Endodermal cell (in vitro differentiated cells): ENCODE data around the gene F5. TPM values are rescaled to one million over a fixed set of nuclear protein-coding genes. Genes with fewer than 3 reads are reported as not detected.
"Not testable (repeated sequence)": the region's sequence is repeated elsewhere in the genome, so short reads cannot be mapped to it uniquely, and the experiment has no call there.

Source experiments
- DNase-seq: peaks from one replicate; pipeline ENCODE4 v3.0.0-alpha.2; 2017
- H3K27ac ChIP-seq: 2 replicates; pipeline ENCODE4 v1.5.1; 2013; ENCODE audit warnings: mild to moderate bottlenecking, low read depth, low read length, moderate library complexity
- H3K27me3 ChIP-seq: 2 replicates; pipeline ENCODE4 v1.6.1; 2013; ENCODE audit warnings: mild to moderate bottlenecking, low read length, moderate library complexity; ENCODE audit not compliant: insufficient read depth, control insufficient read depth, poor library complexity, severe bottlenecking
- H3K36me3 ChIP-seq: 2 replicates; pipeline ENCODE4 v1.7.0; 2013; ENCODE audit warnings: mild to moderate bottlenecking, low read length, moderate library complexity; ENCODE audit not compliant: control insufficient read depth, insufficient read depth
- H3K4me1 ChIP-seq: one replicate; pipeline ENCODE4 v1.7.0; 2013; ENCODE audit warnings: low read length; ENCODE audit not compliant: control insufficient read depth, insufficient read depth
- H3K4me3 ChIP-seq: 2 replicates; pipeline ENCODE4 v1.5.1; 2013; ENCODE audit warnings: mild to moderate bottlenecking, low read length, moderate library complexity
- H3K9ac ChIP-seq: 2 replicates; pipeline ENCODE4 v1.6.1; 2013; ENCODE audit warnings: mild to moderate bottlenecking, low read length, moderate library complexity; ENCODE audit not compliant: poor library complexity, severe bottlenecking; ENCODE audit errors: extremely low read depth
- H3K9me3 ChIP-seq: 2 replicates; pipeline ENCODE4 v1.6.1; 2013; ENCODE audit warnings: mild to moderate bottlenecking, low read length, moderate library complexity; ENCODE audit not compliant: control insufficient read depth
- H3K27ac Mint-ChIP-seq: 2 replicates; pipeline ENCODE4 v1.8.0; 2020; ENCODE audit warnings: mixed read lengths
- H3K27me3 Mint-ChIP-seq: 2 replicates; pipeline ENCODE4 v1.8.0; 2021; ENCODE audit warnings: mild to moderate bottlenecking, mixed read lengths; ENCODE audit not compliant: insufficient read depth
- H3K36me3 Mint-ChIP-seq: 2 replicates; pipeline ENCODE4 v1.8.0; 2020; ENCODE audit warnings: low read depth, mixed read lengths
- H3K4me1 Mint-ChIP-seq: 2 replicates; pipeline ENCODE4 v1.8.0; 2020; ENCODE audit warnings: mixed read lengths
- H3K4me3 Mint-ChIP-seq: 2 replicates; pipeline ENCODE4 v1.8.0; 2020; ENCODE audit warnings: mild to moderate bottlenecking, moderate library complexity, mixed read lengths
- H3K9me3 Mint-ChIP-seq: 2 replicates; pipeline ENCODE4 v1.8.0; 2020; ENCODE audit warnings: mild to moderate bottlenecking, mixed read lengths
- WGBS, 2 experiments: methylation state at CpG; one replicate each; pipeline versions ENCODE4 v1.1.5 to v1.1.7; 2013; ENCODE audit warnings: missing lambda C conversion rate in 2 of 2, mixed read lengths in 1 of 2; ENCODE audit not compliant: insufficient coverage in 1 of 2, insufficient read length in 1 of 2; 5-methylcytosine and 5-hydroxymethylcytosine counted together
- total RNA-seq, 2 donors: library from RNA; stranded (reverse); fragmentation: NEBNext Ultra II Directional in 1 of 2; extraction: Animal tissue kit (Norgen Biotek cat#: 25700) in 1 of 2; gene quantifications; 2 replicates in 1 of 2; 3 replicates in 1 of 2; pipeline ENCODE4 v1.2.1, GENCODE V29; 2021
- TF ChIP-seq, protein P1 (sequence below): fragments of 200-600 bp; sonication (generic); conservative IDR thresholded peaks from 2 replicates; pipeline ENCODE4 v1.5.0; 2021; ENCODE audit warnings: antibody characterized with exemption, mild to moderate bottlenecking

Gene F5
- total RNA-seq, 2 donors from 2014 or later: 0.04 to 0.09 TPM

DNA sequence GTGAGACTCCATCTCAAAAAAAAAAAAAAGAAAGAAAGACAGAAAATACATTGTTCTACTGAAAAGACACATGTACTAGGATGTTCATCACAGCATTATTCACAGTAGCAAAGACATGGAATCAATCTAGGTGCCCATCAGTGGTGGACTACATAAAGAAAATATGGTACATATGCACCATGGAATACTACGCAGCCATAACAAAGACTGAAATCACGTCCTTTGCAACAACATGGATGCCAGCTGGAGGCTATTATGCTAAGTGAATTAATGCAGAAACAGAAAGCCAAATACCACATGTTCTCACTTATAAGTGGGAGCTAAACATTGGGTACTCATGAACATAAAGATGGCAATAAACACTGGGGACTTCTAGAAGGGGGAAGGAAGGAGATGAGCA lies 51.6 kb downstream of the F5 start:
- Histone ChIP-seq H3K9me3 (no peaks in the 10 kb centered on the region), H3K4me3 (no peak overlapping the region), H3K4me1 (peaks cover 1% of the 10 kb centered on the region), H3K27me3 (no peaks in the 10 kb centered on the region), H3K36me3 (no peaks in the 10 kb centered on the region), H3K27ac (no peak overlapping the region), H3K9ac (no peak overlapping the region)
- Mint-ChIP-seq H3K27ac (no peak overlapping the region), H3K36me3 (peaks cover 2% of the 10 kb centered on the region), H3K4me1 (peaks cover 5% of the 10 kb centered on the region), H3K27me3 (no peaks in the 10 kb centered on the region), H3K4me3 (no peak overlapping the region), H3K9me3 (peaks cover 8% of the 10 kb centered on the region)
- TF ChIP-seq, protein P1, sequence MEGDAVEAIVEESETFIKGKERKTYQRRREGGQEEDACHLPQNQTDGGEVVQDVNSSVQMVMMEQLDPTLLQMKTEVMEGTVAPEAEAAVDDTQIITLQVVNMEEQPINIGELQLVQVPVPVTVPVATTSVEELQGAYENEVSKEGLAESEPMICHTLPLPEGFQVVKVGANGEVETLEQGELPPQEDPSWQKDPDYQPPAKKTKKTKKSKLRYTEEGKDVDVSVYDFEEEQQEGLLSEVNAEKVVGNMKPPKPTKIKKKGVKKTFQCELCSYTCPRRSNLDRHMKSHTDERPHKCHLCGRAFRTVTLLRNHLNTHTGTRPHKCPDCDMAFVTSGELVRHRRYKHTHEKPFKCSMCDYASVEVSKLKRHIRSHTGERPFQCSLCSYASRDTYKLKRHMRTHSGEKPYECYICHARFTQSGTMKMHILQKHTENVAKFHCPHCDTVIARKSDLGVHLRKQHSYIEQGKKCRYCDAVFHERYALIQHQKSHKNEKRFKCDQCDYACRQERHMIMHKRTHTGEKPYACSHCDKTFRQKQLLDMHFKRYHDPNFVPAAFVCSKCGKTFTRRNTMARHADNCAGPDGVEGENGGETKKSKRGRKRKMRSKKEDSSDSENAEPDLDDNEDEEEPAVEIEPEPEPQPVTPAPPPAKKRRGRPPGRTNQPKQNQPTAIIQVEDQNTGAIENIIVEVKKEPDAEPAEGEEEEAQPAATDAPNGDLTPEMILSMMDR: no peak
- WGBS, 2 experiments: 100% methylated on average over 1 to 2 of the region's 2 CpGs
- DNase-seq: no peak

DNA sequence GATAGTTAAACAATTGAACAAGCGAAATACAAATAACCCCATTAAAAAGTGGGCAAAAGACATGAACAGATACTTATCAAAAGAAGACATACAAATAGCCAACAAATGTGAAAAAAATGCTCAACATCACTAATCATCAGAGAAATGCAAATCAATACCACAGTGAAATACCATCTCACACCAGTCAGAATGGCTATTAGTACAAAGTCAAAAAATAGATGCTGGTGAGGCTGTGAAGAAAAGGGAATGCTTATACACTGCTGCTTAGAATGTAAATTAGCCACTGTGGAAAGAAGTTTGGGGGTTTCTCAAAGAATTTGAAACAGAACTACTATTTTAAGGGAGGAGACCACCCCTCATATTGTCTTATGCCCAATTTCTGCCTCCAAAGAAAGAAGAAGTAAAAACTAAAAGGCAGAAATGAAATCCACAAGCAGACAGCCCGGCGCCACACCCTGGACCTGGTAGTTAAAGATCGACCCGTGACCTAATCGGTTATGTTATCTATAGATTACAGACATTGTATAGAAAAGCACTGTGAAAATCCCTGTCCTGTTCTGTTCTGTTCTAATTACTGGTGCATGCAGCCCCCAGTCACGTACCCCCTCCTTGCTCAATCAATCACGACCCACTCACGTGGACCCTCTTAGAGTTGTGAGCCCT lies 52.6 kb downstream of the F5 start:
- H3K27ac Mint-ChIP-seq, H3K9me3 ChIP-seq, H3K36me3 Mint-ChIP-seq, H3K9me3 Mint-ChIP-seq, H3K27me3 Mint-ChIP-seq, H3K36me3 ChIP-seq, H3K27ac ChIP-seq, DNase-seq, H3K9ac ChIP-seq, H3K27me3 ChIP-seq, H3K4me3 ChIP-seq, H3K4me3 Mint-ChIP-seq, H3K4me1 ChIP-seq: not testable (repeated sequence)
- peaks cover 15% of the 10 kb centered on the region for H3K4me1 Mint-ChIP-seq
- WGBS, 2 experiments: 90 to 93% methylated on average over 2 to 9 of the region's 9 CpGs

- Histone ChIP-seq H3K27ac (no peak overlapping the region), H3K4me1 (peaks cover 9% of the 10 kb centered on the region), H3K4me3 (no peak overlapping the region), H3K9ac (no peak overlapping the region), H3K36me3 (no peaks in the 10 kb centered on the region), H3K9me3 (no peaks in the 10 kb centered on the region), H3K27me3 (no peaks in the 10 kb centered on the region)
- no peak overlapping the region for H3K4me3 Mint-ChIP-seq
- H3K27me3 Mint-ChIP-seq: no peaks in the 10 kb centered on the region
- WGBS, 2 experiments: 69 to 82% methylated on average over 3 of the region's 3 CpGs
- no peak for DNase-seq
- H3K36me3 Mint-ChIP-seq: peaks cover 2% of the 10 kb centered on the region
- peaks cover 8% of the 10 kb centered on the region for H3K9me3 Mint-ChIP-seq
- TF ChIP-seq, protein P1: no peak
- peaks cover 27% of the 10 kb centered on the region for H3K4me1 Mint-ChIP-seq
- no peak overlapping the region for H3K27ac Mint-ChIP-seq
Measured at GRCh38 chr1:169530448-169530847, 55.8 kb downstream of the F5 start.
